Heart left ventricle (tissue), 13 donors: ENCODE measurements around the gene CLCF1.

ENCODE experiments used
- POLR2A ChIP-seq, 2 donors: fragments of 450-650 bp; IDR thresholded peaks; one replicate each; pipeline ENCODE4 v1.6.1; 2017; ENCODE audit warnings: antibody characterized with exemption in 2 of 2, mild to moderate bottlenecking in 2 of 2, moderate library complexity in 2 of 2
- TF ChIP-seq, protein P1 (sequence below), 12 donors: fragments of 200-600 bp; sonication (generic) in 4 of 12; IDR thresholded peaks; one replicate each; pipeline versions ENCODE4 v1.5.0 to v1.8.0; 2018 to 2022; ENCODE audit warnings: antibody characterized with exemption in 12 of 12, mild to moderate bottlenecking in 5 of 12
- donor health status: ischemic (EF 13 %, LVEDD 7.1; RV severe dilation, severe dysfunction).
- donor health status: DM: no; HTN: yes; CAD: no.
- donor health status: DM: no; HTN: no; CAD: no.
- donor health status: ischemic (EF 25% LVEDD 6.9; RV normal size, moderate dysfunction).
- donor health status: ischemic (EF 25% LVEDD 5.7; RV mildly dilated, moderate dysfunction).
- donor health status: ischemic (EF 35%, LVEDD 5.7; RV mildly dilated, moderate dysfunction).
- donor health status: nonischemic (EF 11% LVEDD 7.7; RV severe dilation, severe dysfunction).
- donor health status: DM: yes; HTN: yes; CAD: no.
- donor health status: PGD.
- donor health status: ischemic (EF 29% LVEDD 5.4; RV normal size, mild dysfunction).
- donor health status: nonischemic (EF 23%, LVEDD 6.1; RV moderate dilation, normal function).

DNA sequence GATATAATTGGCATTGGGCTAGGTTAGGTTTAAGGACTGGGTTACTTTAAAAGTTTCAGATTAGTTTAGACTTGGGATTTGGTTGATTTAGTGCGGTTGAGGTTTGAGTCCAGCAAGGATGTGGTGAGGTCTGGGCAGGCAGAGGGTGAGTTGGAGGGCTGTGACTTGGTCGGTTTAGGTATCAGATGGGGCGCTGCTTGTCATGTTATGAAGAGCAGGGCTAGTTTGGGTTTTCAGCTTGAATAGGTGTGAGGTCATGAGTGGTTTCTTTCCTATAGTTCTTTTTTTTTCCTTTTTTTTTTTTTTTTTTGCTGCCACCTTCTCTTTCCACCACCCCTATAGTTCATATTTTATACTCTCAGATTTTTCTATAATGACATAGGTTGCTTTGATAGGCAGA lies 4.8 kb downstream of the CLCF1 start:
- TF ChIP-seq, protein P1, sequence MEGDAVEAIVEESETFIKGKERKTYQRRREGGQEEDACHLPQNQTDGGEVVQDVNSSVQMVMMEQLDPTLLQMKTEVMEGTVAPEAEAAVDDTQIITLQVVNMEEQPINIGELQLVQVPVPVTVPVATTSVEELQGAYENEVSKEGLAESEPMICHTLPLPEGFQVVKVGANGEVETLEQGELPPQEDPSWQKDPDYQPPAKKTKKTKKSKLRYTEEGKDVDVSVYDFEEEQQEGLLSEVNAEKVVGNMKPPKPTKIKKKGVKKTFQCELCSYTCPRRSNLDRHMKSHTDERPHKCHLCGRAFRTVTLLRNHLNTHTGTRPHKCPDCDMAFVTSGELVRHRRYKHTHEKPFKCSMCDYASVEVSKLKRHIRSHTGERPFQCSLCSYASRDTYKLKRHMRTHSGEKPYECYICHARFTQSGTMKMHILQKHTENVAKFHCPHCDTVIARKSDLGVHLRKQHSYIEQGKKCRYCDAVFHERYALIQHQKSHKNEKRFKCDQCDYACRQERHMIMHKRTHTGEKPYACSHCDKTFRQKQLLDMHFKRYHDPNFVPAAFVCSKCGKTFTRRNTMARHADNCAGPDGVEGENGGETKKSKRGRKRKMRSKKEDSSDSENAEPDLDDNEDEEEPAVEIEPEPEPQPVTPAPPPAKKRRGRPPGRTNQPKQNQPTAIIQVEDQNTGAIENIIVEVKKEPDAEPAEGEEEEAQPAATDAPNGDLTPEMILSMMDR (IDR thresholded peaks at IDR 0.05): no peak
- TF ChIP-seq POLR2A (IDR thresholded peaks at IDR 0.05): no peak
